ENCODE results near the gene CD47. TPM values are rescaled to one million over a fixed set of nuclear protein-coding genes. Genes with fewer than 3 reads are reported as not detected.

The CD47 gene
- total and polyA plus RNA-seq, 8 donors, result 142 to 356 (median 187) TPM

GRCh38 chr3:108114423-108115065 lies 23.7 kb upstream of the CD47 start:
- H3K4me1 ChIP-seq, result no peaks in the 10 kb centered on the region
- no peaks in the 10 kb centered on the region for H3K9me3 ChIP-seq
- no peak overlapping the region for H3K27ac ChIP-seq
- intact Hi-C loops (cut with DNase I), result no loop called here
- DNase-seq (no peak), ATAC-seq (no peak)
- no peak overlapping the region for H3K4me3 ChIP-seq
- no peaks in the 10 kb centered on the region for H3K36me3 ChIP-seq
- H3K27me3 ChIP-seq, result no peaks in the 10 kb centered on the region
- no peak for TF ChIP-seq CTCF (IDR thresholded peaks at IDR 0.05)

DNA sequence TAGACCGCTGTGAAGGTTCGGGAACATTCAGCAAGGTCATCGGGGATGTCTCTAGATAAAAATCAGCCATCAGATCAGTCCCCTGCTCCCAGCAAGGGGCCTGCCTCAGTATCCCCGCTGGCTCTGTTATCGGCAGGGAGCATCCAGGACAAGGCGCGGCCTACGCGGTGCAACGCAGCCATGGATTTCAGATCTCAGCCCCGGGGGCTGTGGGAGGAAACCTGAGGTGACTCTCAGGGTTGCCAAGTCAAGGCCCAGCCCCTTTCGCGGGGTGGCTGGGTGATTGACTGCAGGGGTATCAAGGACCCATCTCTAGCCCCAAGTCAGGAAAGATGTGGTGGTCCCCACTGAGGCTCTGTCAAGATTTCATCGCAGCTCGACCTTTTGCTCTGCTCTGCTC lies 23.1 kb upstream of the CD47 start:
- H3K27ac ChIP-seq, result no peak overlapping the region
- DNase-seq, result peak in 1 of 4 donors; percentile 65

GRCh38 chr3:108110934-108111333 lies 20.1 kb upstream of the CD47 start:
- Histone ChIP-seq H3K36me3 (no peaks in the 10 kb centered on the region), H3K4me1 (no peaks in the 10 kb centered on the region)

More for the DNA sequence above, 23.1 kb upstream of the CD47 start:
- no peaks in the 10 kb centered on the region for H3K36me3 ChIP-seq
- intact Hi-C loops (cut with DNase I), result no loop called here
- H3K4me1 ChIP-seq, result no peaks in the 10 kb centered on the region
- no peak overlapping the region for H3K4me3 ChIP-seq
- H3K9me3 ChIP-seq, result no peaks in the 10 kb centered on the region
- no peaks in the 10 kb centered on the region for H3K27me3 ChIP-seq
- no peak for TF ChIP-seq CTCF (IDR thresholded peaks at IDR 0.05)
- ATAC-seq, result no peak

DNA sequence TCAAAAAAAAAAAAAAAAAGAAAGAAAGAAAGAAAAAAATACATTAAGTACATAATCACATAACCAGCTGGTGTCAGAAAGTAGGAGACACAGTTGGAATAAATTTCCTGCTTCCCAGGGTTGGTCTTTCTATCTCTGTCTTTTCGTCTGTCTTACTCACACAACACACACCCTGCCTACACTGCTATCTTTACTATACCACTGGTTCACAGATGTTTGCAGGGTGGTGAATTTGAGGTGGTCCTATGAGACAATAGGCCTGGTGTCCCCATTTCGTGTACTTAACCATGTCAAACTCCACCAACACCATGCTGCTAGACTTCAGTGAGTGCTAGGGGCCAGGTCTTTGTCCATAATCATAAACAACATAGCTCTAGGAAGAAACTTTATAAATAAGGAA lies 17.6 kb upstream of the CD47 start:
- DNase-seq (no peak), ATAC-seq (no peak)
- TF ChIP-seq CTCF (IDR thresholded peaks at IDR 0.05), result no peak
- Histone ChIP-seq H3K36me3 (no peaks in the 10 kb centered on the region), H3K27me3 (no peaks in the 10 kb centered on the region), H3K4me1 (no peaks in the 10 kb centered on the region), H3K4me3 (no peak overlapping the region), H3K9me3 (no peaks in the 10 kb centered on the region), H3K27ac (no peak overlapping the region)
- intact Hi-C loops (cut with DNase I), result no loop called here

More at GRCh38 chr3:108110934-108111333, 20.1 kb upstream of the CD47 start:
- Histone ChIP-seq H3K27ac (no peak overlapping the region), H3K4me3 (no peak overlapping the region), H3K9me3 (no peaks in the 10 kb centered on the region), H3K27me3 (no peaks in the 10 kb centered on the region)
- DNase-seq (no peak), ATAC-seq (no peak)
- intact Hi-C loops (cut with DNase I), result no loop called here
- no peak for TF ChIP-seq CTCF (IDR thresholded peaks at IDR 0.05)

GRCh38 chr3:108106449-108106848 lies 15.6 kb upstream of the CD47 start:
- TF ChIP-seq CTCF (IDR thresholded peaks at IDR 0.05), result no peak
- Histone ChIP-seq H3K27ac (no peak overlapping the region), H3K4me3 (no peak overlapping the region), H3K4me1 (peaks cover 0 to 12% of the 10 kb centered on the region in 2 donors), H3K9me3 (no peaks in the 10 kb centered on the region), H3K36me3 (no peaks in the 10 kb centered on the region), H3K27me3 (no peaks in the 10 kb centered on the region)
- intact Hi-C loops (cut with DNase I), result no loop called here
- DNase-seq (no peak), ATAC-seq (no peak)

All from left lung (tissue), 10 donors.